Smooth muscle cell (in vitro differentiated cells): ENCODE measurements around the gene PDGFA. TPM values are rescaled to one million over a fixed set of nuclear protein-coding genes. Genes with fewer than 3 reads are reported as not detected.
"Not testable (repeated sequence)": the region's sequence is repeated elsewhere in the genome, so short reads cannot be mapped to it uniquely, and the experiment has no call there.

Source experiments
- DNase-seq: peaks from one replicate; lab custom pipeline; 2025; ENCODE audit not compliant: unreplicated experiment; lab: John Stamatoyannopoulos, UW
- H2AFZ ChIP-seq: fragments of 200-600 bp; sonication (generic); 2 replicates; pipeline ENCODE4 v1.6.0; 2016; ENCODE audit warnings: antibody characterized with exemption, low read depth, mild to moderate bottlenecking
- H3F3A ChIP-seq: fragments of 200-600 bp; sonication (generic); 2 replicates; pipeline ENCODE4 v1.6.0; 2017; ENCODE audit warnings: antibody characterized with exemption, low read depth
- H3K27ac ChIP-seq: fragments of 200-600 bp; sonication (generic); 2 replicates; pipeline ENCODE4 v1.5.1; 2016; ENCODE audit warnings: low read depth, mild to moderate bottlenecking
- H3K27me3 ChIP-seq: fragments of 200-600 bp; sonication (generic); 2 replicates; pipeline ENCODE4 v1.6.1; 2016; ENCODE audit warnings: low read depth, mild to moderate bottlenecking
- H3K36me3 ChIP-seq: fragments of 200-600 bp; sonication (generic); 2 replicates; pipeline ENCODE4 v1.5.1; 2016; ENCODE audit warnings: low read depth
- H3K4me1 ChIP-seq: fragments of 200-600 bp; sonication (generic); 2 replicates; pipeline ENCODE4 v1.5.1; 2016; ENCODE audit warnings: low read depth
- H3K4me2 ChIP-seq: fragments of 200-600 bp; sonication (generic); 2 replicates; pipeline ENCODE4 v1.6.0; 2016; ENCODE audit warnings: mild to moderate bottlenecking
- H3K4me3 ChIP-seq: fragments of 200-600 bp; sonication (generic); 2 replicates; pipeline ENCODE4 v1.5.1; 2016; ENCODE audit warnings: mild to moderate bottlenecking
- H3K79me2 ChIP-seq: fragments of 200-600 bp; sonication (generic); 2 replicates; pipeline ENCODE4 v1.6.0; 2016; ENCODE audit warnings: low read depth, mild to moderate bottlenecking
- H3K9ac ChIP-seq: fragments of 200-600 bp; sonication (generic); 2 replicates; pipeline ENCODE4 v1.6.0; 2016; ENCODE audit warnings: low read depth
- H3K9me3 ChIP-seq: fragments of 200-600 bp; sonication (generic); replicated peaks from 2 replicates; pipeline ENCODE4 v1.5.1; 2016; ENCODE audit warnings: low read depth
- H4K20me1 ChIP-seq: fragments of 200-600 bp; sonication (generic); 2 replicates; pipeline ENCODE4 v1.6.0; 2016; ENCODE audit warnings: low read depth
- WGBS: methylation state at CpG from one replicate; pipeline ENCODE4 v1.1.7; 2016; ENCODE audit warnings: low lambda C conversion rate; 5-methylcytosine and 5-hydroxymethylcytosine counted together
- polyA plus RNA-seq: library from polyadenylated mRNA; unstranded; fragments of >200 nt; fragmentation: Nextera tagmentation; extraction: Ambion mirVana; gene quantifications from 2 replicates; pipeline ENCODE4 v1.2.1, GENCODE V29; 2016
- total RNA-seq: library from RNA; depleted of rRNA; stranded (reverse); fragments of >200 nt; gene quantifications from 2 replicates; pipeline ENCODE4 v1.2.3, GENCODE V29; 2014
- TF ChIP-seq, protein P1 (sequence below): fragments of 200-600 bp; sonication (generic); IDR thresholded peaks from 2 replicates; pipeline ENCODE4 v1.5.1; 2017; ENCODE audit warnings: borderline replicate concordance, mild to moderate bottlenecking, antibody characterized with exemption; ENCODE audit not compliant: insufficient read depth, poor library complexity, severe bottlenecking

Gene PDGFA
- total and polyA plus RNA-seq, 2 experiments from 2014 or later: 32.0 to 68.1 TPM

GRCh38 chr7:552868-553635 lies 33.4 kb upstream of the PDGFA start:
- Histone ChIP-seq H3K27me3 (no peaks in the 10 kb centered on the region), H3K4me1 (no peaks in the 10 kb centered on the region), H3K4me3 (no peak overlapping the region), H4K20me1 (no peaks in the 10 kb centered on the region), H3K36me3 (no peaks in the 10 kb centered on the region), H2AFZ (no peak overlapping the region), H3K9me3 (no peaks in the 10 kb centered on the region), H3K9ac (no peak overlapping the region), H3K27ac (no peak overlapping the region), H3K4me2 (no peak overlapping the region), H3F3A (no peaks in the 10 kb centered on the region), H3K79me2 (no peaks in the 10 kb centered on the region)
- TF ChIP-seq, protein P1, sequence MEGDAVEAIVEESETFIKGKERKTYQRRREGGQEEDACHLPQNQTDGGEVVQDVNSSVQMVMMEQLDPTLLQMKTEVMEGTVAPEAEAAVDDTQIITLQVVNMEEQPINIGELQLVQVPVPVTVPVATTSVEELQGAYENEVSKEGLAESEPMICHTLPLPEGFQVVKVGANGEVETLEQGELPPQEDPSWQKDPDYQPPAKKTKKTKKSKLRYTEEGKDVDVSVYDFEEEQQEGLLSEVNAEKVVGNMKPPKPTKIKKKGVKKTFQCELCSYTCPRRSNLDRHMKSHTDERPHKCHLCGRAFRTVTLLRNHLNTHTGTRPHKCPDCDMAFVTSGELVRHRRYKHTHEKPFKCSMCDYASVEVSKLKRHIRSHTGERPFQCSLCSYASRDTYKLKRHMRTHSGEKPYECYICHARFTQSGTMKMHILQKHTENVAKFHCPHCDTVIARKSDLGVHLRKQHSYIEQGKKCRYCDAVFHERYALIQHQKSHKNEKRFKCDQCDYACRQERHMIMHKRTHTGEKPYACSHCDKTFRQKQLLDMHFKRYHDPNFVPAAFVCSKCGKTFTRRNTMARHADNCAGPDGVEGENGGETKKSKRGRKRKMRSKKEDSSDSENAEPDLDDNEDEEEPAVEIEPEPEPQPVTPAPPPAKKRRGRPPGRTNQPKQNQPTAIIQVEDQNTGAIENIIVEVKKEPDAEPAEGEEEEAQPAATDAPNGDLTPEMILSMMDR: no peak
- no peak for DNase-seq
- 94% methylated on average over 43 of the region's 44 CpGs for WGBS

DNA sequence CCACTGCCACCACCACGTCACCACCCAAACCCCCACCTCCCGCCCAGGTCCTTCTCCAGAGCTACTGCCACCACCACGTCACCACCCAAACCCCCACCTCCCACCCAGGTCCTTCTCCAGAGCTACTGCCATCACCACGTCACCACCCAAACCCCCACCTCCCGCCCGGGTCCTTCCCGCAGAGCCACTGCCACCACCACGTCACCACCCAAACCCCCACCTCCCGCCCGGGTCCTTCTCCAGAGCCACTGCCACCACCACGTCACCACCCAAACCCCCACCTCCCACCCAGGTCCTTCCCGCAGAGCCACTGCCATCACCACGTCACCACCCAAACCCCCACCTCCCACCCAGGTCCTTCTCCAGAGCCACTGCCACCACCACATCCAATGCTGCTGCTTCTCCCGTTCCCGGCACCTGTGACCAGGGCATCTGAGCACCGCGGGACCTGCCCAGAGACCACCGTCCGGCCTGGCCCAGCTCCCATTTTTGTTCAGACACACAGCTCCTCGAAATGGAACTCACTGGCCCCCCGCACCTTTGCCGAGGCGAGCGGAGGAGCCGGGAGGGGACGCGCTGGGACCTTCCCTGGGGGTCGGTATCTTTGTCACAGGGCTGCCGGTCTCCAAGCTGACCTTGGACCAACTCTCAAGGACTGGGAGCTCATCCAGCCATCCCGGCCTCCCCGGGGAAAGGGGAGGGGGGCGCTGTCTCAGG lies 32.7 kb upstream of the PDGFA start:
- not testable (repeated sequence) for H3K9ac ChIP-seq, DNase-seq, H4K20me1 ChIP-seq, H3K9me3 ChIP-seq, H3K27me3 ChIP-seq, H3K36me3 ChIP-seq, H2AFZ ChIP-seq, H3K4me2 ChIP-seq, H3K4me3 ChIP-seq, H3F3A ChIP-seq, H3K27ac ChIP-seq, H3K4me1 ChIP-seq, H3K79me2 ChIP-seq
- WGBS: 93% methylated on average over 21 of the region's 32 CpGs

DNA sequence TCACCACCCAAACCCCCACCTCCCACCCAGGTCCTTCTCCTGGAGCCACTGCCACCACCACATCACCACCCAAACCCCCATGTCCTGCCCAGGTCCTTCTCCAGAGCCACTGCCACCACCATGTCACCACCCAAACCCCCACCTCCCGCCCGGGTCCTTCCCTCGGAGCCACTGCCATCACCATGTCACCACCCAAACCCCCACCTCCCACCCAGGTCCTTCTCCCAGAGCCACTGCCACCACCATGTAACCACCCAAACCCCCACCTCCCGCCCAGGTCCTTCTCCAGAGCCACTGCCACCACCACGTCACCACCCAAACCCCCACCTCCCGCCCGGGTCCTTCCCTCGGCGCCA lies 31.9 kb upstream of the PDGFA start:
- H3K4me2 ChIP-seq, H3K9ac ChIP-seq, H4K20me1 ChIP-seq, H2AFZ ChIP-seq, H3K27me3 ChIP-seq, H3K4me1 ChIP-seq, H3F3A ChIP-seq, H3K4me3 ChIP-seq, H3K36me3 ChIP-seq, H3K79me2 ChIP-seq, DNase-seq, H3K27ac ChIP-seq, H3K9me3 ChIP-seq: not testable (repeated sequence)
- WGBS: 97% methylated on average over 6 of the region's 9 CpGs

DNA sequence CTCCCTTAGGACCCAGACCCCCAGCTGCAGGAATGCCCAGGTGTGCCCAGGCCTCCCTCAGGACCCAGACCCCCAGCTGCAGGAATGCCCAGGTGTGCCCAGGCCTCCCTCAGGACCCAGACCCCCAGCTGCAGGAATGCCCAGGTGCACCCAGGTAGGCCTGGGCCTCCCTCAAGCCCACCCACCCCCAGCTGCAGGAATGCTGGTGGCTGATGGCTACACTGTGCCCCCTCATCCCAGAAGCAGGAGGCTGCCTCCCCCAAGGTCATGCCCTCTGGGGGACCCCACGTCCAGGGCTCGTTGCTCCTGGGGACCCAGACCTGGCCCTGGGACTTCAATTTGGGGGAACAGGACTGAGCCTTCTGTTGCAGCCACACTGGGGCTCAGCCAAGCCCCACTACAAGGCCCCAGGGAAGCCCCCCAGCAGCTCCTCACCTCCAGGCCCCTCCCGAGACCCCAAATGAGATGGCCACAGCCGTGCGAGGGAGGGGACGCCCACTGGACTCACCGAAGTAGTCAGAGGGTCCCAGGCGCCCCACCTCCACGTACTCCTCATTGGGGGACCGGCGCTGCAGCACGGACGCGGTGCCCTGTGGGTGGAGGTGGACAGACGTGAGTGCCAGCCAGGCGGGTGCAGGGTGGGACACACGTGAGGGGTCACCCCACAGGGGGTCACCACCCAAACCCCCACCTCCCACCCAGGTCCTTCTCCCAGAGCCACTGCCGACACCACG lies 31.4 kb upstream of the PDGFA start:
- no peaks in the 10 kb centered on the region for H3K9me3 ChIP-seq
- H3K27me3 ChIP-seq: no peaks in the 10 kb centered on the region
- peaks cover 7% of the 10 kb centered on the region for H3F3A ChIP-seq
- H3K4me1 ChIP-seq: no peaks in the 10 kb centered on the region
- no peak for DNase-seq
- no peak overlapping the region for H3K4me2 ChIP-seq
- no peaks in the 10 kb centered on the region for H3K79me2 ChIP-seq
- TF ChIP-seq, protein P1: no peak
- no peak overlapping the region for H3K9ac ChIP-seq
- 96% methylated on average over 14 of the region's 19 CpGs for WGBS
- no peak overlapping the region for H3K27ac ChIP-seq
- no peak overlapping the region for H3K4me3 ChIP-seq
- H2AFZ ChIP-seq: no peak overlapping the region
- no peaks in the 10 kb centered on the region for H3K36me3 ChIP-seq
- no peaks in the 10 kb centered on the region for H4K20me1 ChIP-seq
